ENCODE results near the gene ALG6.

- TF ChIP-seq EZH2 (IDR thresholded peaks at IDR 0.05; ENCODE audit: low read length, missing control alignments) (no peak), CTCF (conservative IDR thresholded peaks at IDR 0.05 in 1 of 2, IDR thresholded peaks at IDR 0.05 in 1 of 2; ENCODE audit: low read depth in 1 of 2, low read length in 2 of 2) (no peak)
Observed at GRCh38 chr1:63428815-63429214, 61.4 kb downstream of the ALG6 start.
